Measurements from ENCODE around the gene SLX9.
A peak's percentile ranks its signal among the peaks of the same experiment; 100 is the strongest.

SLX9 gene

DNA sequence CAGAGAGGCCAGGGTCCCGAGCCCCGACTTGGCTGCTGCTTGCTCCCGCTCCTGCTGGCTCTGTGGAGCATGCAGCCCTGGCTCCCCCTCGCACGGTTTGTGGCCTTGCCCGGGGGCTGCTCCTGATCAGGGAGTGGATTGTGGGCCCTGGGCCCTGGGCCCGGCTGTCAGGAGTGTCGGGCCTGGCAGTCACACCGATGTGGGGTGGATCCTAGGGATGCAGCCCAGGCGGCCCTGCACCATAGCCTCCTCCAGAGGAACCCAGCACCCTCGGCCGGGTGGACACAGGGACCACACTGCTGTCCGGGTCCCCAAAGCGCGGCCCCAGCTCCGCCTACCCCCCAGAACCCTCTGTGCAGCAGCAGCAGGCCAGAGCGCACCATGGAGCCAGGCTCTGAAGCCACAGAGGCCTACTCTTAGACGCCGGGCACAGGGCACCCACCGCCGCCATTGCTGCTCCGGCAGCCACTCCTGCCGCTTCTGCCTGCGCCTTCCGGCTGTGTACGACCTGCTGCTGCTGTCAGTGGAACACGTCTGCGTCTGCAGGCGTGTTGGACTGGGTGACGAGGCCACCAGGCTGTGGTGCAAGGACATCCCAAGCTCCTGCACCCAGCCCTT, 9.4 kb downstream of the SLX9 start:
- no peak for DNase-seq

DNA sequence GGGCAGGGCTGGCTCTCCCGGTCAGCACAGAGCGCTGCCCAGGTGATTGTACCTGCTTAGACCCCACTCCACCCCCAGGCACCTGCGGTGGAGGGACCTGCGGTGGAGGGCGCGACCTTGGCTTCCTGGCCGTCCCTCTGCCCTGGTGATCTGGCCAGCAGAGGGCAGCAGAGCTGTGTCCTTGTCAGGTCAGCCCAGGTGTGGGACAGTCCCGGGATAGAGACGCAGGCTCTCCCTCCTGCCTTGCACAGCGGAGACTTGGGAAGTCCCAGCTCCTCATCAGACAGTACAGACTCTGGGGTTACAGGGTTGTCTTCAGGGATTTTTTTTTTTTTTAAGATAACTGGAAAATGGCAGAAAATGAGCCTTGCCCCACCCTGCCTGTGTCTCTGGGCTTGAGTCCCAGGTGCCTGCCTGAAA, 10.0 kb downstream of the SLX9 start:
- DNase-seq, result no peak

DNA sequence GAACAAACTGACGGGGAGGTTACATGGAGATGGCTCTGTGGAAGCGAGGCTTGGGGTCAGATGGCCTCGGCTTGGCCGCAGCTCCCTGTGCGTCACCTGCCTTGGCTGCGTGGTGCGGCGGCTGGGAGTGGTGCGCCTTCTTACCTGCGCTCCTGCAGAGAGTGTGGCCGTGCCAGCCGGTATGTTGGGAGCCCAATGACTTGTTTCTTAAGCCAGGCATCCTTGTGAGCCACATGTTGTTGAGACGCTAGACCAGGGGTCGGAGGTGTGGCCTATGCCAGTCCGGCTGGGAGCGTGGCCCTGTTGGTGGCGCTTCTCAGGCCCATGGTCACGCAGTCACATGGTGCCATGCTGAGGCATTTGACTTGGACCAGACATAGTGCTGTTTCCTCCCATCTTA, 10.5 kb downstream of the SLX9 start:
- DNase-seq, result no peak

DNA sequence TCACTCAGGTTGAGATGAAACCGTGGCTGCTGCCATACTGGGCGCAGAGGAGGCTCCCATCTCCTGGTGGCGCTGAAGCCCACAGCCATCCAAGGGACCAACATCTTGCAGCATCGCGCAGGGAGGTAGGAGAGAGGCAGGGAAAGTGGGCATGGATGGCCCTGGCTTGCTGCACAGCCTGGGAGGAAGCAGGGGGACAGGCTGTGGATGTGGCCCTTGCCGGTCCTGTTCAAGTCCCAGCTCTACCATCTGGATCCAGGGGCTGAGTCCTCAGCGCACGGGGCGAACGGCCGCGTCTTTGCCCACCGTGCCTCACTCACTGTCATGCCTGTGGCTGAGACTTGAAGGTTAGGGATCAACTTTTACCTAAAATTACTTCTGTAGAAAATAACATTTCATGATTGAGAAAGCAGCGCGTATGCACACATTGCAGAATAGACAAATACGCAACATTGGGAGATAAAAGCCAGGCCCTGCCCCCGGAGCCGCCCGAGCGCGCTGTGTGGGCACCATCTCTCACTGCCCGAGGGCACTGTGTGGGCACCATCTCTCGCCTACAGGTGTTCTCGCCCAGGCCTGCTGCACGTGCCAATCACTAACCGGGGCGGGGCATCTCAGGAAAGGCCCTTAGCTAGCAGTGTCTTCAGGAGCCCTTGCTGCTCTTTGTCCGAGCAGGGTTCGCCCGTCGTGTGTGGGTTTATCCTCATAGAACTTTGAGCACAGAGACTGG, 11.5 kb downstream of the SLX9 start:
- DNase-seq, result no peak

DNA sequence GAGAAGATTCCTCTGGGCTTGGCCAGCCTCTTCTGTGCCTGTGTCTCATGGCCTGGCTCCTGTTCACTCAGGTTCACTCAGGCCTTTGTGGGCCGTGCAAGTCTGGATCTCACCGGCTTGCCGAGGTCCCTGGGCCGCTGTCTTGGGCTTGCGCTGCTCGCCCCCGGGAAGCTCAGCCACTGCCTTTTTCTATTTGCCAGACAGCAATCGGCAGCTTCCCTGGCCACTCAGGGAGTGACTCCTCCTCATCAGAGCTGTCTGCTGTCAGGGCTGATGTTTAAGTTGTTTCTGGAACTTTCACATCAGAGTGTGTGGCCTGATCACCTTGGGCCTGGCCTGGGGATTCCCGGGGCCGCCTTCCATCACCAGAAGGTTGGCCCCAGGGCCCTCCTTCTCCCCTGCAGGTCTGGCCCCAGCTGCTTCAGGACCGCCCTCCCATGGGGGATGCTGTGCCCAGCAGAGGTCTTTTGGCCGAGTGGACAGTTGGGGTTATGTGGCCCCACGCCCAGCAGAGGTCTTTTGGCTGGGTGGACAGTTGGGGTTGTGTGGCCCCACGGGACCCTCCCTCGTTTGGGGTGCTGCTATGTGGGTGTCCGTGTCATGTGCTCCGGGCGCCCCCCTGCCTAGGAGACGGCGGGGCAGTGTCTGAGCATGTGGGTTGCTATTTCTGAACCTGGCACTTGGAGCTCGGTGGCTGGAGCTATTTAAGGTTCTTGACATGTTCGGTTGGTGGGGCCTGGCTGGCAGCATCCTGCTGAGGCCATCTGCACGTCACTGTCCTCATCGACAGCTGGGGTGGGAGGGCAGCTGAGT, 12.5 kb downstream of the SLX9 start:
- DNase-seq, result no peak

DNA sequence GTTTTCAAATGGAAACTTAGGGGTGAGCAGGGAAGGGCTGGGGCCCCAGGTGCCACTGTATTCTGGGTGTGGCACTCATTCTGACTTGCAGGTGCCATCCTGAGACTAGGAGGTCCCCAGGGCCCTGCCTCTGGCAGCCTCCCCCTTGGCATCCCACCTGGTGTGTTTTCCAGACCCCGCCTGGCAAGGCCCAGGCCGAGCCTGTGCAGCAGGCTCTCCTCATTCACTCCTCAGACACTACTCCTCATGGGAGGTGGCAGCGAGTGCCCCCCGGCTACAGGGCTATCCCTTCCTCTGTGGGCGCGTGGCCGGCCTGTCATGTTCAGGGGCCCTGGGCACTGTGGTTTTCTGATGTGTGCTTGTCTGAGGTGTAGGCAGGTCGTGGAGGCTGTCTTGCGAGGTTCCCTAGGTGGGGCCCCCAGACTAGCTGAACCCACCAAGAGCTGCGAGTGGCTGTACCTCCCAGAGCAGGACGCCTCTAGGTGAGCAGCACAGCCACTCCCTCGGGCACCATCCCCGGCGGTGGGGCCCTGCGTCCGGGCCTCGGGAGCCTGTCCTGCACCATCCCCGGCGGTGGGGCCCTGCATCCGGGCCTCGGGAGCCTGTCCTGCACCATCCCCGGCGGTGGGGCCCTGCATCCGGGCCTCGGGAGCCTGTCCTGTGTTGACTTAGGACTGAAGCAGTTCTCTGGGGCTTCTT, 13.2 kb downstream of the SLX9 start:
- peak; percentile 68 for DNase-seq

DNA sequence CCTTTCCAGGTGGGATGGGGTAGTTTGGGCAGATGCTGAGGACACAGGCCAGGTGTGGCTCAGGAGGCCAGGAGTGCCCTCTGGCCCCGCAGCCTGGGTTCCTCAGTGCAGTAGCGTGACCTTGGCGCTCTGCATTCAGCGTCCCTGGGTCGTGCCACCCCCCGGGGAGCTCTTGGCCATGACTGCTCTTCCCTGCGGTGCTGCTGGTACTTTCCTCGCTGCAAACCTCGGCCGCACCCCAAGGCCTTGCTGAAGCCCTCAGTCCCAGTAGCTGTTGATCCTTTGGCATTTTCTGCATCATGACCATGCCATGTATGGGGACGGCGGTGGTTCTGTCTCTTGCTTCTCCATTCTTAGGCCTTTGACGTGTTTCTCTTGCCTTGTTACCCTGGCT, 13.8 kb downstream of the SLX9 start:
- DNase-seq, result no peak

DNA sequence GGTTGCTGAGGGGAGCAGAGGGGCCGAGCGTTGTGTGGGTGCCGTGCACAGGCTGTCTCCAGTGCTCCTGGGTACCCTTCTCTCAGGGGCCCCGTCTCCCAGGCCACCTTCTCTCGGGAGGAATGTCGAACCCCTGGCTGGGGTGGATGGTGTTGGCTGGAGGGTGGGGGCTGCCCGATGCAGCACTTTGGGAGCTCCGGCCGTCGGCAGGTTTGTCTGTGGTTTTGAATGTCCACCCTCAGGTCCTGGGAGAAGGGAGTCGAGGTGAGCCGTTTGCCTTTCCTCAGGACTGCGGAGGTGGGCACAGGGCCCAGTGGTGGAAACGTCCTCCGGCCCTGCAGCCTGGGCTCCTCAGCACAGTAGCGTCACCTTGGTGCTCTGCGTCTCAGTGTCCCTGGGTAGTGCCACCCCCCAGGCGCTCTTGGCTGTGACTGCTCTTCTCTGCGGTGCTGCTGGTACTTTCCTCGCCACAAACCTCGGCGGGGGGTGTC, 14.5 kb downstream of the SLX9 start:
- no peak for DNase-seq

DNA sequence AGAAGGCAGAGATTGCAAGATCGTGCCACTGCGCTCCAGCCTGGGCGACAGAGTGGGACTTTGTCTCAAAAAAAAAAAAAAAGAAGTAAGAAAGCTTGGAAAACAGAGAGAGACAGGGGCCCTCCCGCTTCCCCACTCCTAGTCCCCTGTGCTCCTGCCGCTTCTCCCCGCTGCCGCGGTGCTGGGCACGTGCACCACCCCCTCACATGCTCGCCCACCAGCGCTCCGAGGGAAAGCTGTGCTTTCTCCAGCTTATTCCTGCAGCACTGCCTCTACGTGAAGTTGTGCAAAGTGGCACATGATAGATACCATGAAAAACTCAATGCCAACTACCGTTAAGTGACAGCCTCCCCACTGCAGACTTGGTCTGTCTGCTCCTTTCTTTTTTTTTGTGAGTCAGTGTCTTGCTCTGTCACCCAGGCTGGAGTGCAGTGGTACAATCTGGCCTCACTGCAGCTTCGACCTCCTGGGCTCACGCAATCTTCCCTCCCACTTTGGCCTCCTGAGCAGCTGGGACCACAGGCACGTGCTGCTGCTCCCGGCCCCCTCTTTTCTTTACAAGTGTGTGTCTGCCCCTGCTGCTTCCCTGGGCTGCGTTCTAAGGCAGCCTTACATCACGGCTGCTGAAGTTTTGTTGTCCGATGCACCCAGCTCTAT, 15.4 kb downstream of the SLX9 start:
- no peak for DNase-seq

DNA sequence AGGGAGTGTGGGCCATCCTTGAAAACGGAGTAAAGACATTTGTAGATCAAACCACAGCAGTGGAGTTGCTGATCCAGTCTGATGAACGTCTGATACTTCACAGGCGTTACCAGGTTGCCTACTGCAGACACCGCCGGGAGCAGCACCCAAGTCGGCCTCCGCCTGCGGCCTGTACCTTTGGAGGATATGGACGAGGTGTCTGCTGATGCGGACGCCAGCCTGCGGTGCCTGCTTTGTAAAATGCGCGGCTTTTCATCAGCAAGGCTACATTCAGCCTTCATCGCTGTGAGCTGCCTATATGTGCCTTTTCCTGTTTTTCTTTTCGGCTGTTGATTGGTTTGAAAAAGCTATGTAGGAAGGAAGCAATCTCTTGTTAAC, 16.0 kb downstream of the SLX9 start:
- DNase-seq, result no peak

DNA sequence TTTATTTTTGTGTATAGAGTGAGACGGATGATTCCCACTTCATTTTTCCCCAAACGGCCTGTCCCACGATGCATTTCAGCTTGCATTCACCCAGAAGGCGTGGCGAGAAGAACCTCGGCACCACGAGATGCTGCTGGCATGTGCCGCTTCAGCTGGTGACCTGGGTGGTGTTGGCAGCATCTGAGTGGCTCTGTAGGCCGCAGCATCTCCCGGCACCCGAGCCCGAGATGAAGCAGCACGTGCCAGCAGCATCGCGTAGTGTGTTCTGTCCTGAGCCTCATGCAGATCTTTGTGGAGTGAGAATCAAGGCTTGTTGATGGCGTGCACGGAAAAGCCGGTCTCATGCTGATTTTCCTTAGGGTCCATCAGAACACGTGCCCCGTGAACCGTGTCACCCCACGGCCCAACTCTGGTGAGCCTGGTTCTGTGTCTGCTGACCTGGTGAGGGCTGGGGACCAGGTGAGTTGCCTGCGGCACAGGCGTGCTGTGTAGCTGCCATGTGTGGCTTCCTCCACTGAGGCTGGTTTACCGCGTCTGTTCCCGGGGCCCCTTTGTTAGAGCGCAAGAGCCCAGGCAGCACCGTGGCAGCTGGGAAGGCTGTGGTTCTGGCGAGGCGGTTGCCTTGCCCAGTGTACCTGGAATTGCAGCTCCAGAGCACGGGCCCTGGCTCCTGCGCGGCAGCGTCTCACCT, 16.7 kb downstream of the SLX9 start:
- DNase-seq, result no peak

DNA sequence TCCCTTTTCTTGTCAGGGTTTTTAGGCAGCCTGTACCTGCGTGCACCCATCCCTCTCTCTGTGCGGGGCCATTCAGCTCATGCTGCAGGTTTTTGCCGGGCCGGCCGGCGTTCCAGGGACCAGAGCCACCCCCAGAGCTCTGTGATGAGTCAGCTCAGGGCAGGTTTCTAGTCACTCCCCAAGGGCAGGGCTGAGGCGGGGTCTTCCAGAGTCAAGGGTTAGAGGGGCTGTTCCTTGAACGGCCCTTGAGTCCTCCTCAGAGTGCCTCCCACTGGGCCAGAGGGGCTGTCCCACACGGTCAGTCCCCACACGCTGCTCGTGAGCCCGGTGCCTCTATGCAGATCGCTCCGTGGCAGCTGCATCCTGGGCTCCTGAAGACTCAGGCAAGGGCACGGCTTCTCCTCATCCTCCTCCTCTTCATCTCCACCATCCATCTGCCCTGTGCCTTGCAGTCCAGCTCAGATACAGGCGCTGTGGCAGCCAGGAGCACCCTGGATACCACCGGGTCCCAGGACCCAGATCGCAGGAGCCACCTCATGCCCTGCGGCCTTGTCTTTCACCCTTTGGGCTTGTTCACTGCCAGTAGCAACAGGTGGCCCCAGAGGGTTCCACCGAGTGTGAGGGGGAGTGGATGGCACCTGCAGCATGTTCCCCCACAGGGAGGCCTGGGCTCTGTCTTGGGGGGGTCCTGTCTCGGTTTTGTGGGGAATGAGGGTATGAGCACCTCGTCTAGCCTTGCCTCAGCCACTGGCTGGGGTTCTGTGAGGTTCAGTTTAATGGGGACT, 17.4 kb downstream of the SLX9 start:
- no peak for DNase-seq

DNA sequence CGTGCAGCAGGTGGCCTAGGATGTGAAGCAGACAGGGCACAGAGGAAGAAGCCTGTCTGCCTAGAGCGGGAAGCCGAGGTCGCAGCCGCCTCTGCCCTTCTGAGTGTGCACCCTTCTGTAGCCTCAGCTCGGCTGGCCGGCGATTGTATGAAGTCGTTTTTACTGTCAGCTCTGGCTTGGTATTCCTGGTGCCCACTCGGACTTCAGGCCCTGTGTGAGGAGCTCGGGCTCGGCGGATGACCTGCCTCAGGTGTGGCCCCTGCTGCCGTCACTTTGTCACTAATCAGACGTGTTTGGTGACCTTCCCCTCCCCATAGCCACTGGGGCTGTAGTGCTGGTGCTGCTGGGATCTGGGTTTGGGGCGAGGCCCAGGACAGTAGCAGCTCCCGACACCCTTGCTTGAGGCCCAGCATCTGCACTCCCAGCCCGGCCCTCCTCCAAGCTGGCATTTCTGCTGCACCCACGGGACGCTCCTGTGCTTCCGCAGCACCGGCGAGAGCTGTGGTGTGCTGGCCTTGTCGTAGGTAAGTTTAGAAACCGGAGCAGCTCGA, 18.1 kb downstream of the SLX9 start:
- no peak for DNase-seq

DNA sequence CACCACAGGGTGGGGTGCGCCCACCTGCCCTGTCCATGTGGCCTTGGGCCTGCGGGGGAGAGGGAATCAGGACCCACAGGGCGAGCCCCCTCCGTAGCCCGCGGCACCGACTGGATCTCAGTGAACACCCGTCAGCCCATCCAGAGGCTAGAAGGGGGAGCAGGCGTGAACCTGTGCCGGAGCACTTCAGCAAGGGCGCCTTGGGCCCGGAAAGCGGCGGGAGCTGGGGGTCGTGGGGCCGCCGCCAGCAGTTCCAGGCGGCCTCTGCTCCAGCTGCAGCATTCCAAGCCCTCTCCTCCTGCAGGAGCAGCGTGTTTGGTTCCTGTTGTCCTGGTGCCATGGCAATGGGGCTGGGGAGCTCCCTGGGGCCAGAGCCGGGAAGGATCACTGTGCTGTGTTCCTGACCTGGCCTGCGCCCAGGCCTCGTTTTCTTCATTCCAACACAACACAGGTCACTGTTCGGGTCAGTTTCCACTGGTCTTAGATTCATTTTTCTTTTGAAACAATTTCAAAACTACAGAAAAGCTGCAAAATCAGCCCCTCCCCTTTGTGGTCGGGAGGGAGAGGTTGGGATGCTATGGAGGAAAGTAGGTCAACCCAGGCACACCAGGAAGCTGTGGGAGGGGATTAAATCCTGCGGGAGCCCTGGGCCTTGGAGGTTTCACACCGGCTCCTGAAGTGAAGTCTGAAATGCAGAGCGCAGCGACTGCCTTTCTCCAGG, 18.8 kb downstream of the SLX9 start:
- DNase-seq, result no peak

DNA sequence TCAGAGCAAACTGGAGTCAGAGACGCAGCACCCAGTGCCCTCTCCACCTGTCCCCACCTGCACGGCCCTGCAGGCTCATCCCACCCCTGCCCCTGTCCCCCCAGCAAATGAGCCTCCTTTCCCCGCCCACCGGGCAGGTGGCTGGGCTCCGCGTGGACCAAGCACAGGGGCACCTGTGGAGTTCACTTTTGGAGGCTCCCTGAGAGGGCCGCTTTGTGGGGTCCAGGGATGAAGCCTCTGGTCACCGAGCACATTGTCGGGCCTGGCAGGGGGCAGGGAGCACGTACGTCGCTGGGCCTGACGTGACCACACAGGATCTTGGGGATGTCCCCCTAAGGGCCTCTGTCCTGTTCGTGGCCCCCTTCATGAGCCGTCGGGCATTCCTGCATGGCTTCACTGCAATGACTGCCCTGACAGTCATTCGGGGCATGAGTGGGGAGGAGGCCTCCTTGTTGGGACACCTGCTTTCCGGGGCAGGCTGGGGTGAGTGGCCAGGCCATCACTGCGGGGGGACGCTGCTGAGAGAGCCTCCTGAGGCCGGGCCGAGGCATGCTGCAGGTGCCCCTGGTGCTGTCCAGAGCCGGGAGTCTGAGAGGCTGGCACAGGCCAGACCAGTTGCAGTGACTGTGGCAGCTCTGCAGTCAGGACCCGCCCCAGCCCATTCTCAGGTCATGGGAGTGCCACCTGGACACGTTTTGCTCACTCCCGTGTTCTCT, 19.7 kb downstream of the SLX9 start:
- DNase-seq, result no peak

DNA sequence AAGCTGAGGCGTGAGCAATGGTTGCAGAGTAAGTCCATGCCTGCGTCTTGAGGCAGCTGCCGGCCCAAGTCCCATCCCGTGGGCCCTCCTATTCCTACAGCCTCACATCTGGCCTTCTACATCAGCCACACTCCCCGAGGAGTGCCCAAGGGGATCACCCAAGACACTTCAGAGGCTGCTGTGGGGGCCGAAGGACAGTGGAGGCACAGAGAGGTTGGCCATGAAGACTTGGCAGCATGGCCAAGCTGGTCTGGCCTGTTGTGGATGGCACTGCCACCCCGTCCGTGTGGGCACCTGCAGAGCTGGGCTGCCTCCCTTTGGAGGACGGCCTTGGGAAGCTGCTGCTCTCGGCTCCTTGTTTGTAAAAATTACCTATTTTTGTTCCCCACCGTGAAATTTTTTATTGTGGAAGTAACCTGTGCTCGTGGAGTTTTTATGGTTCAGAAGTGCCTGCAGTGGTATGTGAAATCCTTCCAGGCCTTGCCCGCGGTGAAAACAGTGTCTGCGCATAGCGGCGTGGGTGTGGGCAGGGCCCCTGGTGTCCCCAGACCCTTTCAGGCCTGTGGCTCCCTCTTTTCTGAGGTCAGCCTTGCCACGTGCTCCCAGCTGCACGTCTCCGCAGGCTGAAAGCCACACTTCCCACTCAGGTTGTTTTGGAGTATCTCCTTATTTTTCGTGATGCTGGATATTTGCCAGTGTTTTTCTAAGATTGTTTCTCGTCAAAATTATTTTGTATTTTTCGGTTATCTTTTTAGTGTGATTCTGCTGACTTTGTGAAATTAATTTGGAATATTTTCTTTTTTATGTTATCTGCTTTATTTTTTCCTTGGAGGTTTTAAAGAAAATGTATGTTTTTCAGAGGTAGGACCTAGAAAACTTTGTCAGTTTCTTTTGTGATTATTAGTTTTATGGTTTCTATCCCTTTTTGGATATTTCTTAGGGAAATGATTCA, 20.6 kb downstream of the SLX9 start:
- DNase-seq, result no peak

DNA sequence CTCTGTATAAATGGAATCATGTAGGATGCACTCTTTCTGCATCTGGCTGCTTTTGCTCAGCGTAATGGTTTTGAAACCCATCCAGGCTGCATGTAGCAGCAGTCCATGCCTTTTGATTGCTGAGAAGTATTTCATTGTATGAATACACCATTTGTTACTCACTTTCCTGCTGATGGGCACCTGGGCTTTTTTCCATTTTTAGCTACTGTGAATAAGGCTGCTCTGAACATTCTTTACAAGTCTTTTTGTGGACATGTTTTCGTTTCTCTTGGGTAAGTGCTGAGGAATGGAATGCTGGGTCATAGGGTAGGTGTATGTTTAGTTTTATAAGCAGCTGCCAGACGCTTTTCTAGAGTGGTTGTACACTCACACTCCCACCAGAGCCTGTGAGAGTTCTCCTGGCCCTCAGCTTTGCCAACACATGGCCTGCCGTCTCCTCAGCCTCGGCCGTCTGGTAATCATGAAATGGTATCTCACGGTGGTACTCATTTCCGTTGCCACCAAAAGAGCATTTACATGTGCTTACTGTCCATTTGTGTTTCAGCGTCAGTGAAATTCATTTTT, 22.7 kb downstream of the SLX9 start:
- DNase-seq, result no peak

DNA sequence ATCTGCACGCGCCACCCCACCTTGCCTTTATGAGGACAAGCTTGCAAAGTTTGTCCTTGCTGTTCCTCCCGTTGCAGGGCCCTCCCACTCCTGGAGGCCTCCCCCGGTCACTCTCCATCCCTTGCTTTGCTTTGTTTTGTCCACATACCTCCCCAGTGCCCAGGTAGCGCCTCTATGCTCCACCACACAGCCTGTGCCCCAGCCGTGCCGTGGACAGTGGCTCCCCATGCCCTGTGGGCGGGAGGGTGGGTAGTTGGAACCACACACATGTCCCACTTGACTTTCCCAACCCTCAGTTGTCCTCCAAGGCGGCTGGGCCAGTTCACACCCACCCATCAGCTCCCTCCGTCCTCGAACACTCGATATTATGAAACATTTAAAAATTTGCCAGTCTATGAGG, 24.6 kb downstream of the SLX9 start:
- DNase-seq, result no peak

All from NCI-H2171 (cell line).